Ascending aorta (tissue), 2 donors: ENCODE measurements around the gene WDFY2. TPM values are rescaled to one million over a fixed set of nuclear protein-coding genes. Genes with fewer than 3 reads are reported as not detected.

Source experiments
- DNase-seq, 2 donors: peaks; one replicate each; pipeline ENCODE4 v3.0.0-alpha.2; 2019; ENCODE audit warnings: low spot score in 2 of 2
- H3K27ac ChIP-seq, 2 donors: fragments of 200-600 bp; sonication (generic); one replicate each; pipeline ENCODE4 v1.5.1; 2016 to 2017; ENCODE audit warnings: mild to moderate bottlenecking in 1 of 2
- H3K27me3 ChIP-seq: fragments of 200-600 bp; sonication (generic); one replicate; pipeline ENCODE4 v1.5.1; 2017
- H3K36me3 ChIP-seq, 2 donors: fragments of 200-600 bp; sonication (generic); one replicate each; pipeline ENCODE4 v1.5.1; 2016
- H3K4me1 ChIP-seq, 2 donors: fragments of 200-600 bp; sonication (generic); one replicate each; pipeline ENCODE4 v1.5.1; 2016 to 2017; ENCODE audit warnings: mild to moderate bottlenecking in 1 of 2
- H3K4me3 ChIP-seq, 2 donors: fragments of 200-600 bp; sonication (generic); one replicate each; pipeline ENCODE4 v1.5.1; 2016 to 2017; ENCODE audit warnings: mild to moderate bottlenecking in 1 of 2
- H3K9me3 ChIP-seq, 2 donors: fragments of 200-600 bp; sonication (generic); one replicate each; pipeline ENCODE4 v1.5.1; 2016
- intact Hi-C: fragments of 100-400 bp; cut with DNase I; formaldehyde crosslinking; loops from one replicate; pipeline ENCODE4 v1.15.1; 2023
- total RNA-seq: library from RNA; depleted of rRNA; stranded (reverse); fragments of >200 nt; gene quantifications from one replicate; pipeline ENCODE4 v1.1.0, GENCODE V29; 2016
- TF ChIP-seq, protein P1 (sequence below), 3 experiments: fragments of 200-600 bp in 2 of 3; fragments of 450-650 bp in 1 of 3; sonication (generic) in 2 of 3; IDR thresholded peaks; one replicate each; pipeline ENCODE4 v1.5.1; 2016 to 2019; ENCODE audit warnings: antibody characterized with exemption in 3 of 3, mild to moderate bottlenecking in 1 of 3, moderate library complexity in 1 of 3

The WDFY2 gene
- total RNA-seq, 1 donor from 2014 or later, result 6.1 TPM

- no peak for DNase-seq
- peaks cover 5 to 12% of the 10 kb centered on the region in 2 donors for H3K4me1 ChIP-seq
- no peaks in the 10 kb centered on the region for H3K9me3 ChIP-seq
- H3K4me3 ChIP-seq, result no peak overlapping the region
- TF ChIP-seq, protein P1, sequence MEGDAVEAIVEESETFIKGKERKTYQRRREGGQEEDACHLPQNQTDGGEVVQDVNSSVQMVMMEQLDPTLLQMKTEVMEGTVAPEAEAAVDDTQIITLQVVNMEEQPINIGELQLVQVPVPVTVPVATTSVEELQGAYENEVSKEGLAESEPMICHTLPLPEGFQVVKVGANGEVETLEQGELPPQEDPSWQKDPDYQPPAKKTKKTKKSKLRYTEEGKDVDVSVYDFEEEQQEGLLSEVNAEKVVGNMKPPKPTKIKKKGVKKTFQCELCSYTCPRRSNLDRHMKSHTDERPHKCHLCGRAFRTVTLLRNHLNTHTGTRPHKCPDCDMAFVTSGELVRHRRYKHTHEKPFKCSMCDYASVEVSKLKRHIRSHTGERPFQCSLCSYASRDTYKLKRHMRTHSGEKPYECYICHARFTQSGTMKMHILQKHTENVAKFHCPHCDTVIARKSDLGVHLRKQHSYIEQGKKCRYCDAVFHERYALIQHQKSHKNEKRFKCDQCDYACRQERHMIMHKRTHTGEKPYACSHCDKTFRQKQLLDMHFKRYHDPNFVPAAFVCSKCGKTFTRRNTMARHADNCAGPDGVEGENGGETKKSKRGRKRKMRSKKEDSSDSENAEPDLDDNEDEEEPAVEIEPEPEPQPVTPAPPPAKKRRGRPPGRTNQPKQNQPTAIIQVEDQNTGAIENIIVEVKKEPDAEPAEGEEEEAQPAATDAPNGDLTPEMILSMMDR (IDR thresholded peaks at IDR 0.05), result no peak
- no peak overlapping the region for H3K27ac ChIP-seq
- intact Hi-C loops, result no loop called here
- no peaks in the 10 kb centered on the region for H3K27me3 ChIP-seq
- H3K36me3 ChIP-seq, result peaks cover 0 to 7% of the 10 kb centered on the region in 2 donors
Measured at GRCh38 chr13:51796546-51796945, 212.3 kb downstream of the WDFY2 start.

DNA sequence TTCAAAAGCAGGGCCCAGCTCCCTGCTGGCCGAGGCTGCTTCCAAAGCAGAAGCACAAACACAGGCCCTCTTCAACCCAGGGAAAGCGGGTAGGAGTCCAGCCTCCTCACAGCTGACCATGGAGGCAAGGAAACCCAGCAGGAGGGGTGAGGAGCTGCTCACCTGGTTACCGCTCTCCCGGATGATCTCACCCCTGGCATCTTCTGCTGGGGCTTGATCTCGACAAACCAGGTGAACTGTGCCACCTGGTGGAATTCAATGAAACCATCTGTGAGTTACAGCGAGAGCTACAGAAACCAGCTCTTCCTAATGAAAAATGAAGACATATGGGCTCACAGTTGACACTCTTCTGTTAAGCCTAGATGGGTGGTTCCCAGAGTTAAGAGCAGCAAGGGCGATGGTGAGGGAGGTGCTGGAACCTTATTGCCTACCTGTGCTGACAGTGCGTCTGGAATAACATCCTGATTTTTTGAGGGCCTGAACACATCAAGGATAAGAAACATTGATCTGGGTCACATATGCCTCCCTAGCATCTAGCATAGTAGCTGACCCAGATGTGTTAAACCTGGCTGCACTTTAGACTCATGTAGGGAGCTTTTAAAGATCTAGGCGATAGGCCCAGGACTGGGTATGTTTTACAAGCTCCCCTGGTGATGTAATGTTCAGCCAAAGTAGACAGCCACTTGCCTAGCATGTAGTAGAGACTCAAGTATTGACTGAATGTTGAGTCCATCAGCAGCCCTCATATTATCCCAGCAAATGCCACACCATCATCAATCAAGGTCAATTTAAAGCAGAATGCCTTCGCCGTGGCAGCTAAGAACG, 213.6 kb downstream of the WDFY2 start:
- Histone ChIP-seq H3K4me3 (no peak overlapping the region), H3K27me3 (no peaks in the 10 kb centered on the region), H3K4me1 (peaks cover 9 to 24% of the 10 kb centered on the region in 2 donors), H3K36me3 (peaks cover 0 to 7% of the 10 kb centered on the region in 2 donors), H3K9me3 (no peaks in the 10 kb centered on the region), H3K27ac (no peak overlapping the region)
- DNase-seq, result no peak
- TF ChIP-seq, protein P1 (IDR thresholded peaks at IDR 0.05), result peak in 1 of 3 experiments; percentile 36
- intact Hi-C loops, result no loop called here

DNA sequence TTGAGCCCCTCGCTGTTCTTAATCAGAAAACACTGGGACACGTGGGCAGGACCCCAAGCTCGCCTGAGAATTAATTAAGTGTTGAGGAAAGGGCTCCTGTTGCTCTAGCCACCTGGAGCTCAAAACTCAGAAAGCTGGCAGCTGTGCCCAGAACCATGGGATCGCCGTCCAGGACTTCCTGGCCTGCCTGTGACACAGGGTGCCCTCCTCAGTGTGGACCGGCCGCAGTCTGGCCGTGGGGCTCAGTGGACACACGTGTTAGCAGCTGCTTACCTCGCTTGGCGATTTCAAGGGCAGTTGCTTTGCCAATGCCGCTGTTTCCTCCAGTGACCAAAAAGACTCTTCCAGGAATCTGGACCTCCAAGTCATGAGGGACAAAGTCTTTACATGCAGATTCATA, 215.0 kb downstream of the WDFY2 start:
- H3K9me3 ChIP-seq, result no peaks in the 10 kb centered on the region
- H3K4me1 ChIP-seq, result peaks cover 12 to 28% of the 10 kb centered on the region in 2 donors
- intact Hi-C loops, result no loop called here
- TF ChIP-seq, protein P1 (IDR thresholded peaks at IDR 0.05), result no peak
- H3K4me3 ChIP-seq, result no peak overlapping the region
- peaks cover 0 to 7% of the 10 kb centered on the region in 2 donors for H3K36me3 ChIP-seq
- H3K27ac ChIP-seq, result no peak overlapping the region
- H3K27me3 ChIP-seq, result no peaks in the 10 kb centered on the region
- DNase-seq, result no peak

DNA sequence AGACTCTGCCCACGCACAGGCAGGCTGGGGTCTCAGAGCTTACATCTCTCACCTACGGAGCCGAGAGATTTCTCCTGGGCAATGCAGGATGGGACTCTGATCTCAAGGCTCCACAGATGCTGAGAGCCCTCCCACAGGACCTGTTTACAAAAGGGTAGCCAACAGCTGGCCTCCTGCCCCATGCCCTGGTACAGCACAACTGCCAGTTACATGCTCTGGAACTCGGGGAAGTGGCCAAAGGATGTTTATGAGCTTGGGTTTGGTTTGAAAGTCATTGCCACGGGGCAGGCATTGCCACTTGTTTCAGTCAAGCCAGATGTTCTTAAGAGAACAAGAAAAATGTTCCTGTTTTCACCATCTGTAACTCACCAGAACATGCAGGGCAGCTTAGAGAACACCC, 216.2 kb downstream of the WDFY2 start:
- H3K27me3 ChIP-seq, result no peaks in the 10 kb centered on the region
- intact Hi-C loops, result loop anchor here (2.0 to 10.0 kb wide), 4 partner anchors 30 to 1676 kb away; partner anchors contain the start of genes ALG11, ATP7B and VPS36
- DNase-seq, result no peak
- H3K27ac ChIP-seq, result peak overlapping the region; percentile 98
- TF ChIP-seq, protein P1 (IDR thresholded peaks at IDR 0.05), result no peak
- peaks cover 12 to 38% of the 10 kb centered on the region in 2 donors for H3K4me1 ChIP-seq
- H3K36me3 ChIP-seq, result peaks cover 0 to 7% of the 10 kb centered on the region in 2 donors
- H3K4me3 ChIP-seq, result no peak overlapping the region
- no peaks in the 10 kb centered on the region for H3K9me3 ChIP-seq

DNA sequence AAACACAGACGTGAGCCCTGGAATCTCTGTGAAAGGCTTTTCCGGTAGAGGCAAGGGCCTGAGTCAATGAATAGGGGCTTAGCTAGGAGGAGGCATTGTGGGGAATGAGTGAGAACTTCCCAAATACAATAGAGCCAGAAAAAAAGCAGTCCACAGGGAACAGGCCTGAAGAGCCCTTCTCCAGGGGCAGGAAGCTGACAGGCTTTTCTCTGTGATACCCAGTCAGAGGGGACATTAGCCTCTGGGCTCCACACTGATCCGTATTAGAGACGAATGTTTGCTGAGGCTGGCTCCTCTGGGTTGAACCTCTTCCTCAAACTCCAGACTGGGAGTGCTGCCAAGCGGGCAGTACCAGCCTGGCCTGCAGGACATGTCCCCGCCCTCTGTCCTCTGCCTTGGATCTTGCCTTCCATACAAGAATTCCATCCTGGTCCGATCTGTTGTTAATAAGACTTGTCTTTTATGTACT, 217.4 kb downstream of the WDFY2 start:
- no peaks in the 10 kb centered on the region for H3K27me3 ChIP-seq
- intact Hi-C loops, result loop anchor here (1.0 to 10.0 kb wide), 7 partner anchors 31 to 1677 kb away; partner anchors contain the start of genes ALG11, ATP7B, INTS6 and VPS36
- H3K9me3 ChIP-seq, result no peaks in the 10 kb centered on the region
- H3K27ac ChIP-seq, result peak overlapping the region; percentile 98
- H3K36me3 ChIP-seq, result peaks cover 0 to 7% of the 10 kb centered on the region in 2 donors
- DNase-seq, result peak in 1 of 2 donors; percentile 89
- H3K4me1 ChIP-seq, result peaks cover 12 to 40% of the 10 kb centered on the region in 2 donors
- H3K4me3 ChIP-seq, result peak overlapping the region in 1 of 2 donors; percentile 31
- TF ChIP-seq, protein P1 (IDR thresholded peaks at IDR 0.05), result no peak
